CD4-positive, alpha-beta T cell treated with Interleukin-21 for 1 hour (primary cell): ENCODE measurements around the gene TXLNA.
"Not testable (repeated sequence)": the region's sequence is repeated elsewhere in the genome, so short reads cannot be mapped to it uniquely, and the experiment has no call there.

Experiments
- DNase-seq: peaks from one replicate; pipeline ENCODE4 v3.0.0-alpha.2; 2020

TXLNA gene

GRCh38 chr1:32179443-32180185 lies at the start of gene TXLNA:
Gene TXLNA, plus strand, starts transcription at chr1:32179675. Its CDS starts 671 bp downstream, at chr1:32180346.
- peak; percentile 90 for DNase-seq

DNA sequence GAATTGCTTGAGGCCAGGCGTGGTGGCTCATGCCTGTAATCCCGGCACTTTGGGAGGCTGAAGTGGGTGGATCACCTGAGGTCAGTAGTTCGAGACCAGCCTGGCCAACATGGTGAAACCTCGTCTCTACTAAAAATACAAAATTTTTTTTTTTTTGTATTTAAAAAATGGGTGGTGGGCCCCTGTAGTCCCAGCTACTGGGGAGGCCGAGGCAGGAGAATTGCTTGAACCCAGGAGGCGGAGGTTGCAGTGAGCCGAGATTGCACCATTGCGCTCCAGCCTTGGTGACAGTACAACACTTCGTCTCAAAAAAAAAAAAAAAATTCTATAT lies 45.6 kb upstream of the TXLNA start:
- DNase-seq, result not testable (repeated sequence)

- no peak for DNase-seq
Measured at GRCh38 chr1:32137111-32137510, 42.4 kb upstream of the TXLNA start.

GRCh38 chr1:32138965-32139364 lies 40.5 kb upstream of the TXLNA start:
- DNase-seq, result no peak

DNA sequence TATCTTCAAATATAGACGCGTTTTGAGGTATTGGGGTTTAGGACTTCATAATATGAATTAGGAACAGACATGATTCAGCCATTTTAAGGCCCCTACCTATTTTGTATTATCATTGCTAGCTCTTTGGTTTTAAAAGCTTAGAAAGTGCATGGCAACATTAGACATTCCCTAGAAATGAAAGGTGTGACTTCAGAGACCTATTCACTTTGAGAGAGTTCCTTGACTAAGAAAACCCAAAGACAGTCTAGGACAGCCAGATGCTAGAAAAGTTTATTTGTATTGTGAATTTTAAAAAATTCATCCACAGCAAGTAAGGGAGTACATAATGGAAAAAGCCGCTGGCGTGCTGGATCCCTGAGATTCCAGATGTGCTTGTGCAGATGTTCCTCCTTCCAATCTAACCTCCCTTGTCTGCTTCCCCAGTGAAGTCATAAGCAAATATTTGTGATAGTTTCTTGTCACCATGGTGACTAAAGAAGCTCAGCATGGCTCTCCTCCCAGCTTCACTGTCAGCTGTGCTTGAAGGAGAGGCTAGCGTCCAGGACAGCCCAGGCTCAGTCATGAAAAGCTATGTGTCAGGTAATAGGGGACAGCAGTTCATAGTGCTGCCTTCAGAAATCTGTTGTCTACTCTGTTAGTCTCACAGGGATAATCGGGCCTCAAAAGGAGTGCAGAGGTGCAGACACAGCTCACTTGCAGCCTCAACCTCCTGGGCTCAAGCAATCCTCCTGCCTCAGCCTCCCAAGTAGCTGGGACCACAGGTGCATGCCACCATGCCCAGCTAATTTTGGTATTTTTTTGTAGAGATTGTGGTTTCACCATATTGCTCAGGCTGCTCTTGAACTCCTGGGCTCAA lies 36.8 kb upstream of the TXLNA start:
- DNase-seq, result no peak

DNA sequence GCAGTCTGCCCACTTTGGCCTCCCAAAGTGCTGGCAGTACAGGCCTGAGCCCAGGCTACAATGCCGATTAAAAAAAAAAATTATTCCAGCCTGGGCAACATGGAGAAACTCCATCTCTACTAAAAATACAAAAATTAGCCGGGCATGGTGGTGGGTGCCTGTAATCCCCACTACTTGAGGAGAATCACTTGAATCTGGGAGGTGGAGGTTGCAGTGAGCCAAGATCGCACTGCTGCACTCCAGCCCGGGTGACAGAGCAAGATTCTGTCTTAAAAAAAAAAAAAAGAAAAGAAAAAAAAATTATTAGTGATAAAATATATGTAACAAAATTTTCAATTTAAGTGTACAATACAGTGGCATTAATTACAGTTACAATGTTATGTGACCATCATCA lies 36.2 kb upstream of the TXLNA start:
- DNase-seq, result not testable (repeated sequence)

GRCh38 chr1:32144033-32144432 lies 35.4 kb upstream of the TXLNA start:
- DNase-seq, result no peak

GRCh38 chr1:32147799-32148198 lies 31.7 kb upstream of the TXLNA start:
- DNase-seq, result not testable (repeated sequence)

DNA sequence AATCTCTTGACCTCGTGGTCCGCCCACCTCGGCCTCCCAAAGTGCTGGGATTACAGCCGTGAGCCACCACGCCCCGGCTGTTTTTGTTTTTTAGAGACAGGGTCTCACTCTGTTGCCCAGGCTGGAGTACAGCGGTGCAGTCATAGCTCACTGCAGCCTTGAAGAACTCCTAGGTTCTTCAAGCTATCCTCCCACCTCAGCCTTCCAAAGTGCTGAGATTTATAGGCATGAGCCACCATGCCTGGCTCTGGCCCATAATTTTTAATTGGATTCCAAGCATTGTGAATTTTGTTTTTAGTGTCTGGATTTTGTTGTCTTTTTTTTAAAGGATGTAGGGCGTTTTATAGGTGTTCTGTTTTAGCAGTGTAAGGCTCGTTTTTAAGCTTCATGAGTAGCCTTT lies 28.6 kb upstream of the TXLNA start:
- no peak for DNase-seq

- DNase-seq, result no peak
Measured at GRCh38 chr1:32151319-32151787, 28.1 kb upstream of the TXLNA start.

DNA sequence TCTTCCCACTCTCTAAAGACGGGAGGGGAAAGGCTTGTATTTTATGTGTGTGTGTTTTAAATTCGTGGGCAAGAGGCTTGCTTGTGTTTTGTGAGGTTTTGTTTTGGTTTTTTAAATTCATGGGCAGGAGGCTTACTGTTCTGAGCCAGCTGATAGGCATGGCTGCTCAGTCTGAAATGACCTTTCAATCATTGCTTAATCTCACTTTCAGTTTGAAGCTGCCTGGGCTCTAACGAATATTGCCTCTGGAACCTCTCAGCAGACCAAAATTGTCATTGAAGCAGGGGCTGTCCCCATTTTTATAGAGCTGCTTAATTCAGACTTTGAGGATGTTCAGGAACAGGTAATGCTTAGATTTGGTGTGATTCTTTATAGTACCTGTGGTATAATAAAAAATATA lies 20.3 kb upstream of the TXLNA start:
- DNase-seq, result no peak

GRCh38 chr1:32163405-32163804 lies 16.1 kb upstream of the TXLNA start:
- DNase-seq, result no peak

- not testable (repeated sequence) for DNase-seq
Measured at GRCh38 chr1:32165633-32166032, 13.8 kb upstream of the TXLNA start.

- no peak for DNase-seq
Measured at GRCh38 chr1:32170991-32171390, 8.5 kb upstream of the TXLNA start.

DNA sequence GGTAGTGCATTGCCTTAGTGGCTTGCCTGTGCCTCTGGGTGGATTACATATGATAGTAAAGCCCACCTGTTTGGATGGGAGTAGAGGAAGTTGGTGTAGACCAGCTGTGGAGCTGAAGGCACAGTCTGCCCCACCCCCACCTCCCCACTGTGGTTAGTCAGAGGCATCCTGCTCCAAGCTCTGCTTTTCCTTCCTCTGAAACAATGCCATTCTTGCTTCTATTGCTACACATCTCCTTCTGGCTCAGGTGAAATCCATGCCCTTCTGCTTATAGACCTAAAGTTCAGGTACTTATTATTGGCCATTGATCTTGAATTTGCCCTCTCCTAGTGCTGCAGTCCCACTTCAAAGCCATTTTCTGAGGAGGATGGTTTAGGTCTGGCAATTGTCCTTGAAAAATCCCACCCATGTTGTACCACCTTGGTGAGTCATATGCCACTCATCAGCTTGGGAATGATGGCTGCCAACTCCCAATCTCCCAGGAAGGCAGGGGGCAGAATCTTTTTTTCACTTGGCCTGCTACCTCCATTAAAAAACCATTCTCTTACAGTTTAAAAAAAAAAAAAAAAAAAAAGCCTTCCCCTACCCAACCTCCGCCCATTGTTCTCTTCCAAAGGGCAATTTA lies 6.7 kb upstream of the TXLNA start:
- no peak for DNase-seq

DNA sequence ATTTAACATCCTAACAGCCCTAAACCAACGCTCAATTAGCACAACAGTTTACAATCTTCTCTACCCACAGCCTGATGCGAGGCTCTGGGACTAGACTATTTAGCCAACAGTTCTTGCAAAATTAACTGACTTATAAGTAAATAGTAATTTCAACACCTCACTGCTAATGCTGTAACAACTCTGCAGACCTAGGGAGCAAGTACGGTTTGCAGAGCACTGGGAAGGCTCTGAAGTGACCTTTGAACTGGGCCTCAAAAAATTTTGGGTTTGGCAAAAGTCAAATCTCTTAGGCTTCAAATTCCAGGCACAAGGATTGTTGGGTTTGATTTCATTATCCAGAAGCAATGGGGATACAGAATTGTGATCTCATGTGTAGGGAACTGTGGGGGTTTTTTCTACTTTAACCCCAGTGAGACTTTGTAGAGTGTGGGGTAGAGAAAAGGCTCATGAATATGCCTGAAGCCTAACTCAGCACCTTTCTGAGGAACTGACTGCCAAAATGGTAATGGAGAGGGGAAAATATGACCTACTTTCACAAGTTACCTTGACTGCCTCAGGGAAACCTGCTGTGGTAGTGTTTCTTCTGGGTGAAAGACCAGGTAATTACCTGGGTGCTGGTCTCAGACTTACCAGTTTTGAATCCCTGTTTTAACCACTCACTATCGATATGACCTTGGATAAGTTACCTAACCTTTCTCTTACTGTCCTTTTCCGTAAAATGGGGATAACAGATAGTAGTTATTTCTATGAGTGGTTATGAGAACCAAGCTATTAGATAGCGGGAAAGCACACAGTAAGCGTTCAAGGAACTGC lies 889 bp upstream of the TXLNA start:
- DNase-seq, result no peak

- no peak for DNase-seq
Measured at GRCh38 chr1:32179193-32179442, 357 bp upstream of the TXLNA start.

DNA sequence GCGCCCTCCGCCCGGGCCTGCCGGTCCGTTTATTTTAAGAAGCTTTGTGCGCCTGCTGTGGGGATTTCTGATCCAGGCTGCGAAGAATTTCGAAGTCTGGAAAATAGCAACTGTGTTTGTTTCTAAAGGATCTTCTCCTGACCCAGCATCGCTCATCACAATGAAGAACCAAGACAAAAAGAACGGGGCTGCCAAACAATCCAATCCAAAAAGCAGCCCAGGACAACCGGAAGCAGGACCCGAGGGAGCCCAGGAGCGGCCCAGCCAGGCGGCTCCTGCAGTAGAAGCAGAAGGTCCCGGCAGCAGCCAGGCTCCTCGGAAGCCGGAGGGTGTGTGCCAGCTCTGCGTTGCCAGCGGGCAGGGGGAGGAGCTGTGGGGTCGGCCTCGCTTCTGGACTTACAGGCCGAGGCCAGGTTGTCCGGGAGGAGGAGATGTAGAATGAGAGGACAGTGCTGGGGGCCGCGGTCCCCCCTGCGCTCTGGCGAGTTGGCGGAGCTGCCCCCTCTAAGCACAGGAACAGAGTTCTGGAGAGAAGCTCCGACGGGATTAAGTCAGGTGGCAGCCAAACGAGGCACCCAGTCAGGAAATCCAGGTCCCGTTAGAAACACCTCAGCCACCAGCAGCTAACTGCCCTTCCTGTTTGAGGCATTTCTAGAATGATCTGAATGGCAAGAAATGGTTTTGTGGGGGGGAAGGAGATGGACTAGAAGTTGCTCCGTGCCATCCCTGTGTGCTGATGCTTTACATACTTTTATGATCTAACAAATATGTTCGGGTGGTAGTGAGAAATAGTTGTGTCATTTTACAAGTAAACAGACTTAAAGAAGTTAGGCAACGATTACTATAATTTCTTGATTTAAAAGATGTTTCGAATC lies 948 bp downstream of the TXLNA start:
- peak; percentile 31 for DNase-seq

DNA sequence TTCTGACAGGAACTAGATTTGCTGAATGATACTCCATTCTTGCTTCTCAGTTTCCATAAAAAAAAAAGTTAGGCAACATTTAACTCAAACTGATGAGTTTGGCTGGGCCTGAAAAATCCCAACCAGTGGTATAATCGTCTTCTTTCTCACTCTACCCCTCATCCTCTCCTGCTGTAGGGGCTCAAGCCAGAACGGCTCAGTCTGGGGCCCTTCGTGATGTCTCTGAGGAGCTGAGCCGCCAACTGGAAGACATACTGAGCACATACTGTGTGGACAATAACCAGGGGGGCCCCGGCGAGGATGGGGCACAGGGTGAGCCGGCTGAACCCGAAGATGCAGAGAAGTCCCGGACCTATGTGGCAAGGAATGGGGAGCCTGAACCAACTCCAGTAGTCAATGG lies 1.6 kb downstream of the TXLNA start:
- no peak for DNase-seq

- DNase-seq, result no peak
Measured at GRCh38 chr1:32181563-32181962, 2.1 kb downstream of the TXLNA start.

- DNase-seq, result no peak
Measured at GRCh38 chr1:32182060-32182459, 2.6 kb downstream of the TXLNA start.

DNA sequence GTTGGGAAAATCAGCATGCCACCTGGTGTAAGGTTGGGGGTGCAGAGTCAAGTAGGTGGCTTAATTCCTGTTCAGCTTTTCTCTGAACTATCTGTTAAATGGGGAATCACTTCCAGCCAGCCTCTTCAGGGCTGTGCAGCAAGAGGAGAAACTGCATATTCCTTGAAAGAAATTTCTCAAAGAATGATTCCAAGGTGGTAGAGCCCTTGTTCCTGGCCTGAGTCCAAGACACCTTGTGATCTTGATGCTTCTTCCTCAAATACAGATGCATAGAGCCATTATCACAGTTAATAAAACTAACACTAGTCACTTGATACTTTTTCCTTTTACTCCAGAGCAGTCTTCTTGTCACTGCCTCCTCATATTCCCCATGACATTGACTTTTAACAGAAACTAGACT lies 5.2 kb downstream of the TXLNA start:
- no peak for DNase-seq
